Activated naive CD4-positive, alpha-beta T cell treated with anti-CD3 and anti-CD28 coated beads, Interleukin-2, amount 50 U/mL, for 24 hours (primary cell): Measurements from ENCODE around the gene RPP21.
"Not testable (repeated sequence)": the region's sequence is repeated elsewhere in the genome, so short reads cannot be mapped to it uniquely, and the experiment has no call there.

ENCODE experiments used
- H3K27ac Mint-ChIP-seq: one replicate; pipeline ENCODE4 v1.8.0; 2021; ENCODE audit warnings: mild to moderate bottlenecking, mixed read lengths
- H3K27me3 Mint-ChIP-seq: one replicate; pipeline ENCODE4 v1.8.0; 2021; ENCODE audit warnings: mixed read lengths
- H3K36me3 Mint-ChIP-seq: one replicate; pipeline ENCODE4 v1.8.0; 2021; ENCODE audit warnings: mixed read lengths
- H3K4me1 Mint-ChIP-seq: one replicate; pipeline ENCODE4 v1.8.0; 2021; ENCODE audit warnings: mixed read lengths
- H3K4me3 Mint-ChIP-seq: one replicate; pipeline ENCODE4 v1.8.0; 2021; ENCODE audit warnings: mild to moderate bottlenecking, mixed read lengths
- H3K9me3 Mint-ChIP-seq: one replicate; pipeline ENCODE4 v1.8.0; 2021; ENCODE audit warnings: mixed read lengths

RPP21 gene

GRCh38 chr6:30349421-30350177 lies 4.6 kb downstream of the RPP21 start:
- Mint-ChIP-seq H3K9me3 (no peaks in the 10 kb centered on the region), H3K4me3 (no peak overlapping the region), H3K27me3 (peaks cover 3% of the 10 kb centered on the region), H3K36me3 (peaks cover 5% of the 10 kb centered on the region), H3K4me1 (peaks cover 41% of the 10 kb centered on the region), H3K27ac (no peak overlapping the region)

DNA sequence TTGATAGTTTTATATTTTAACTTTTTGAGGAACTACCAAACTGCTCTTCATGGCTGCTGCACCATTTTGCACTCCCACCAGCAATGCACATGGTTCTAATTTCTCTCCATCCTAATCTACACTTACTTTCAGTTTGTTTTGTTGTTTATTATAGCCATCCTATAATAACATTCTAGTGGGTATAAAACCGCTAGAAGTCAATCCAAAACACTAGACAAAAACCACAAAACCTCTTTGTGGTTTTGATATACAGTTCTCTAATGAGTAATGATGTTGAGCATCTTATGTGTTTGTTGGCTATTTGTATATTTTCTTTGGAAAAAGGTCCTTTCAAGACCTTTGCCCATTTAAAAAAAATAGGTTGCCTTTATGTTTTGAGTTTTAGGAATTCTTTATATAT lies 5.6 kb downstream of the RPP21 start:
- H3K9me3 Mint-ChIP-seq, result no peaks in the 10 kb centered on the region
- H3K4me3 Mint-ChIP-seq, result no peak overlapping the region
- H3K4me1 Mint-ChIP-seq, result peaks cover 35% of the 10 kb centered on the region
- peaks cover 3% of the 10 kb centered on the region for H3K27me3 Mint-ChIP-seq
- H3K27ac Mint-ChIP-seq, result no peak overlapping the region
- peaks cover 5% of the 10 kb centered on the region for H3K36me3 Mint-ChIP-seq

DNA sequence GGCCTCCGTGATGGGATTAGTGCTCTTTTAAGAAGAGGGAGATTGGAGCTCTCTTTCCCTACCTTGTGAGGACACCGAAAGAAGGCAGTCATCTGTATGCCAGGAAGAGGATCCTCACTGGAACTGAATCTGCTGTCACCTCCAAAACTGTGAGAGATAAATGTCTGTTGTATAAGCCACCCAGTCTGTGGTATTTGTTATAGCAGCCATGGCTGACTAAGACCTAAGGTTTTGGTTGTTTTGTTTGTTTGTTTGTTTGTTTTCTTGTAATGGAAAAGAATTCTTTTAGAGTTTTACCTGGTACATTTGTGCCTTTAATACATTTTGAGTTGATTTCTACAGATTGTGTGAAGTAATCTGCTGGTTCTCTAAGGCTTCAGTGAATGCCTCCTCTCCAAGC lies 7.6 kb downstream of the RPP21 start:
- H3K36me3 Mint-ChIP-seq, result peaks cover 2% of the 10 kb centered on the region
- H3K9me3 Mint-ChIP-seq, result no peaks in the 10 kb centered on the region
- no peak overlapping the region for H3K4me3 Mint-ChIP-seq
- peaks cover 25% of the 10 kb centered on the region for H3K4me1 Mint-ChIP-seq
- peaks cover 6% of the 10 kb centered on the region for H3K27me3 Mint-ChIP-seq
- H3K27ac Mint-ChIP-seq, result no peak overlapping the region

- Mint-ChIP-seq H3K36me3 (no peaks in the 10 kb centered on the region), H3K27me3 (peaks cover 24% of the 10 kb centered on the region), H3K4me3 (no peak overlapping the region), H3K4me1 (peaks cover 10% of the 10 kb centered on the region), H3K9me3 (no peaks in the 10 kb centered on the region), H3K27ac (no peak overlapping the region)
These were observed 10.3 kb downstream of the RPP21 start for GRCh38 chr6:30355281-30355680.

DNA sequence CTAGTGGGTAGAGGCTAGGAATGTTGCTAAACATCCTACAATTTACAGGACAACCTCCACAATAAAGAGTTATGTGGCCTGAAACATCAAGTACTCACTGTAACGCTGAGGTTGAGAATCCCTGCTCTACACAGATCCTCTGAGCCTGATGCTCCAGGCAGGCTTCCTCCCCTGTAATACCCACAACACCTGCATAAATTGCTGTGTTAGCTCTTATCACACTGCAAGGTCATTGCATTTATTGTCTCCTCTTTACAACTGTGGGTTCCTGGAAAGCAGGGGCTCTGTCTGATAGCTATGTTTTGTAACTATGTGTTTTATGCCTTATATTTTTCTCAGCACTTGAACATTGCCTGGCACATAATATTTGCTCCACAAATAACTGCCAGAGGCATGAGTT lies 11.6 kb downstream of the RPP21 start:
- Mint-ChIP-seq H3K9me3 (no peaks in the 10 kb centered on the region), H3K27ac (no peak overlapping the region), H3K4me3 (no peak overlapping the region), H3K27me3 (peaks cover 32% of the 10 kb centered on the region), H3K36me3 (no peaks in the 10 kb centered on the region), H3K4me1 (peaks cover 6% of the 10 kb centered on the region)

GRCh38 chr6:30357678-30358540 lies 13.0 kb downstream of the RPP21 start:
- no peak overlapping the region for H3K27ac Mint-ChIP-seq
- H3K27me3 Mint-ChIP-seq, result peaks cover 40% of the 10 kb centered on the region
- peaks cover 6% of the 10 kb centered on the region for H3K4me1 Mint-ChIP-seq
- H3K4me3 Mint-ChIP-seq, result peak overlapping the region; percentile 88
- no peaks in the 10 kb centered on the region for H3K9me3 Mint-ChIP-seq
- H3K36me3 Mint-ChIP-seq, result peaks cover 1% of the 10 kb centered on the region

GRCh38 chr6:30359276-30359675 lies 14.3 kb downstream of the RPP21 start:
- Mint-ChIP-seq H3K9me3 (no peaks in the 10 kb centered on the region), H3K4me1 (peaks cover 6% of the 10 kb centered on the region), H3K27ac (no peak overlapping the region), H3K4me3 (no peak overlapping the region), H3K36me3 (peaks cover 1% of the 10 kb centered on the region), H3K27me3 (peaks cover 40% of the 10 kb centered on the region)

- peaks cover 40% of the 10 kb centered on the region for H3K27me3 Mint-ChIP-seq
- no peak overlapping the region for H3K4me3 Mint-ChIP-seq
- H3K9me3 Mint-ChIP-seq, result no peaks in the 10 kb centered on the region
- peaks cover 1% of the 10 kb centered on the region for H3K36me3 Mint-ChIP-seq
- H3K4me1 Mint-ChIP-seq, result peaks cover 6% of the 10 kb centered on the region
- no peak overlapping the region for H3K27ac Mint-ChIP-seq
These were observed 15.2 kb downstream of the RPP21 start for GRCh38 chr6:30360139-30360538.

GRCh38 chr6:30361661-30362060 lies 16.7 kb downstream of the RPP21 start:
- Mint-ChIP-seq H3K4me1 (peaks cover 6% of the 10 kb centered on the region), H3K4me3 (no peak overlapping the region), H3K27me3 (peaks cover 46% of the 10 kb centered on the region), H3K9me3 (no peaks in the 10 kb centered on the region), H3K27ac (no peak overlapping the region), H3K36me3 (peaks cover 1% of the 10 kb centered on the region)

- Mint-ChIP-seq H3K27me3 (peaks cover 41% of the 10 kb centered on the region), H3K36me3 (peaks cover 1% of the 10 kb centered on the region), H3K4me3 (no peak overlapping the region), H3K4me1 (no peaks in the 10 kb centered on the region), H3K9me3 (no peaks in the 10 kb centered on the region), H3K27ac (no peak overlapping the region)
These were observed 18.5 kb downstream of the RPP21 start for GRCh38 chr6:30363459-30363858.

- Mint-ChIP-seq H3K36me3 (peaks cover 1% of the 10 kb centered on the region), H3K27me3 (peaks cover 35% of the 10 kb centered on the region), H3K4me1 (no peaks in the 10 kb centered on the region), H3K27ac (no peak overlapping the region), H3K9me3 (no peaks in the 10 kb centered on the region), H3K4me3 (no peak overlapping the region)
These were observed 19.6 kb downstream of the RPP21 start for GRCh38 chr6:30364591-30364990.

DNA sequence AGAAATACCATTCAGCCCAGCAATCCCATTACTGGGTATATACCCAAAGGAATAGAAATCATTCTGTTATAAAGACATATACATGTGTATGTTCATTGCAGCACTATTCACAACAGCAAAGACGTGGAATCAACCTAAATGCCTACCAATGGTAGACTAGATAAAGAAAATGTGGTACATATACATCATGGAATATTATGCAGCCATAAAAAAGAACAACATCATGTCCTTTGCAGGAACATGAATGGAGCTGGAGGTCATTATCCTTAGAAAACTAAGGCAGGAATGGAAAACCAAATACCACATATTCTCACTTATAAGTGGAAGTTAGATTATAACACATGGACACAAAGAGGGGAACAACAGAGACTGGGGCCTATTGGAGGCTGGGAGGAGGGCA lies 24.3 kb downstream of the RPP21 start:
- not testable (repeated sequence) for H3K4me1 Mint-ChIP-seq, H3K4me3 Mint-ChIP-seq, H3K27ac Mint-ChIP-seq, H3K36me3 Mint-ChIP-seq, H3K9me3 Mint-ChIP-seq, H3K27me3 Mint-ChIP-seq

- H3K36me3 Mint-ChIP-seq, result no peaks in the 10 kb centered on the region
- no peaks in the 10 kb centered on the region for H3K4me1 Mint-ChIP-seq
- H3K4me3 Mint-ChIP-seq, result no peak overlapping the region
- no peak overlapping the region for H3K27ac Mint-ChIP-seq
- peaks cover 30% of the 10 kb centered on the region for H3K27me3 Mint-ChIP-seq
- no peaks in the 10 kb centered on the region for H3K9me3 Mint-ChIP-seq
These were observed 33.5 kb downstream of the RPP21 start for GRCh38 chr6:30378290-30378937.

DNA sequence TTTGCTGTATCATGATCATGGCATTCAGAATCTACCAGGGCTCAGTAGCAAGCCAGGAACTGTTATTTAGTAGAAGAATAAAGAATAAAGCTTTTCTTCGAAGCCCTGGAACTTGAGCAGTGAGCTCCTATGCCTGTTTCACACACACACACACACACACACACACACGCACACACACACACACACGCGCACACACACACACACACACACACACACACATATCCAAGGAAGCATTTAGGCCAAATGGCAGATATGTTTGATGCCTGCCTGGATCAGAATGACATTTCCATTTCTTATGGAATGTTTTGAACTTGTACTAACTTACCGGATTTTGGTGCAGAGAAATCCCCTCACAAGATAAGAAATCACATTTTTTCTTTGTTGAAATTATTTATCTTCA lies 35.5 kb downstream of the RPP21 start:
- H3K27ac Mint-ChIP-seq, result no peak overlapping the region
- H3K36me3 Mint-ChIP-seq, result no peaks in the 10 kb centered on the region
- no peak overlapping the region for H3K4me3 Mint-ChIP-seq
- H3K9me3 Mint-ChIP-seq, result no peaks in the 10 kb centered on the region
- no peaks in the 10 kb centered on the region for H3K4me1 Mint-ChIP-seq
- H3K27me3 Mint-ChIP-seq, result peaks cover 44% of the 10 kb centered on the region

- no peaks in the 10 kb centered on the region for H3K36me3 Mint-ChIP-seq
- H3K27ac Mint-ChIP-seq, result no peak overlapping the region
- H3K4me3 Mint-ChIP-seq, result no peak overlapping the region
- peaks cover 57% of the 10 kb centered on the region for H3K27me3 Mint-ChIP-seq
- H3K9me3 Mint-ChIP-seq, result no peaks in the 10 kb centered on the region
- no peaks in the 10 kb centered on the region for H3K4me1 Mint-ChIP-seq
These were observed 41.2 kb downstream of the RPP21 start for GRCh38 chr6:30386166-30386565.

- H3K36me3 Mint-ChIP-seq, result no peaks in the 10 kb centered on the region
- H3K4me3 Mint-ChIP-seq, result no peak overlapping the region
- peaks cover 29% of the 10 kb centered on the region for H3K27me3 Mint-ChIP-seq
- H3K4me1 Mint-ChIP-seq, result no peaks in the 10 kb centered on the region
- H3K27ac Mint-ChIP-seq, result no peak overlapping the region
- no peaks in the 10 kb centered on the region for H3K9me3 Mint-ChIP-seq
These were observed 46.3 kb downstream of the RPP21 start for GRCh38 chr6:30391240-30391639.
